Lower lobe of right lung (tissue), 2 donors: ENCODE data around the gene SETD3. TPM values are rescaled to one million over a fixed set of nuclear protein-coding genes. Genes with fewer than 3 reads are reported as not detected.

Source experiments
- ATAC-seq, 2 donors: fragments of 200-7000 bp; cut with Tn5 transposase; one replicate each; pipeline ENCODE4 v1.9.1; 2020 to 2022; ENCODE audit warnings: mild to moderate bottlenecking in 2 of 2, moderate library complexity in 2 of 2
- DNase-seq: peaks from one replicate; pipeline ENCODE4 v3.0.0-alpha.2; 2020
- H3K27ac ChIP-seq: fragments of 200-600 bp; one replicate; pipeline ENCODE4 v1.8.0; 2022
- H3K27me3 ChIP-seq: fragments of 200-600 bp; one replicate; pipeline ENCODE4 v1.8.0; 2022; ENCODE audit warnings: low read depth
- H3K36me3 ChIP-seq: fragments of 200-600 bp; one replicate; pipeline ENCODE4 v1.8.0; 2022; ENCODE audit warnings: mild to moderate bottlenecking
- H3K4me1 ChIP-seq: fragments of 200-600 bp; one replicate; pipeline ENCODE4 v1.8.0; 2022
- H3K4me3 ChIP-seq: fragments of 200-600 bp; one replicate; pipeline ENCODE4 v1.8.0; 2022; ENCODE audit warnings: mild to moderate bottlenecking
- H3K9me3 ChIP-seq: fragments of 200-600 bp; one replicate; pipeline ENCODE4 v1.8.0; 2022
- CTCF ChIP-seq: fragments of 200-600 bp; IDR thresholded peaks from one replicate; pipeline ENCODE4 v1.8.0; 2022; ENCODE audit warnings: antibody characterized with exemption, mild to moderate bottlenecking
- intact Hi-C: fragments of 100-400 bp; cut with DNase I; formaldehyde crosslinking; loops from one replicate; pipeline ENCODE4 v1.11.0; 2022
- total RNA-seq: library from RNA; stranded (reverse); fragmentation: NEBNext Ultra II Directional; extraction: Animal tissue kit (Norgen Biotek cat#: 25700); gene quantifications from one replicate; pipeline ENCODE4 v1.2.1, GENCODE V29; 2021
- donor health status: DM: no; HTN: yes; CAD: no; lungs with severe emphysema.

Gene SETD3
- total RNA-seq, 1 donor from 2014 or later = 78.7 TPM

GRCh38 chr14:99383472-99384449 is 96.9 kb downstream of the SETD3 start:
- no peak for TF ChIP-seq CTCF
- no peak for DNase-seq
- Histone ChIP-seq H3K9me3 (no peaks in the 10 kb centered on the region), H3K4me3 (no peak overlapping the region), H3K27ac (no peak overlapping the region), H3K4me1 (no peaks in the 10 kb centered on the region), H3K27me3 (peaks cover 54% of the 10 kb centered on the region), H3K36me3 (no peaks in the 10 kb centered on the region)
- intact Hi-C loops = no loop called here
- no peak for ATAC-seq

GRCh38 chr14:99382781-99383471 is 97.7 kb downstream of the SETD3 start:
- no peak overlapping the region for H3K27ac ChIP-seq
- DNase-seq (no peak), ATAC-seq (no peak)

GRCh38 chr14:99382071-99382470 is 98.6 kb downstream of the SETD3 start:
- ATAC-seq = no peak
- H3K4me1 ChIP-seq = no peaks in the 10 kb centered on the region
- intact Hi-C loops = no loop called here
- no peak overlapping the region for H3K27ac ChIP-seq
- no peak for TF ChIP-seq CTCF
- DNase-seq = no peak
- no peaks in the 10 kb centered on the region for H3K36me3 ChIP-seq
- peaks cover 54% of the 10 kb centered on the region for H3K27me3 ChIP-seq
- no peaks in the 10 kb centered on the region for H3K9me3 ChIP-seq
- H3K4me3 ChIP-seq = no peak overlapping the region

More at GRCh38 chr14:99382781-99383471, 97.7 kb downstream of the SETD3 start:
- no peak for TF ChIP-seq CTCF
- H3K4me1 ChIP-seq = no peaks in the 10 kb centered on the region
- no peaks in the 10 kb centered on the region for H3K9me3 ChIP-seq
- H3K4me3 ChIP-seq = no peak overlapping the region
- H3K27me3 ChIP-seq = peaks cover 54% of the 10 kb centered on the region
- no peaks in the 10 kb centered on the region for H3K36me3 ChIP-seq
- intact Hi-C loops = no loop called here

- H3K4me3 ChIP-seq = no peak overlapping the region
- no peak for DNase-seq
- intact Hi-C loops = no loop called here
- H3K4me1 ChIP-seq = no peaks in the 10 kb centered on the region
- no peak overlapping the region for H3K27ac ChIP-seq
- ATAC-seq = no peak
- no peaks in the 10 kb centered on the region for H3K9me3 ChIP-seq
- TF ChIP-seq CTCF = no peak
- H3K36me3 ChIP-seq = no peaks in the 10 kb centered on the region
- peaks cover 51% of the 10 kb centered on the region for H3K27me3 ChIP-seq
These were observed 99.0 kb downstream of the SETD3 start for GRCh38 chr14:99381688-99382060.

GRCh38 chr14:99380991-99381687 is 99.5 kb downstream of the SETD3 start:
- H3K27me3 ChIP-seq = peaks cover 46% of the 10 kb centered on the region
- ATAC-seq (no peak), DNase-seq (no peak)
- no peak for TF ChIP-seq CTCF
- H3K27ac ChIP-seq = no peak overlapping the region
- no peak overlapping the region for H3K4me3 ChIP-seq
- H3K9me3 ChIP-seq = no peaks in the 10 kb centered on the region
- no peaks in the 10 kb centered on the region for H3K4me1 ChIP-seq
- intact Hi-C loops = no loop called here
- no peaks in the 10 kb centered on the region for H3K36me3 ChIP-seq
